ENCODE results near the gene KRT31. TPM values are rescaled to one million over a fixed set of nuclear protein-coding genes. Genes with fewer than 3 reads are reported as not detected.

KRT31 gene
- total and polyA plus RNA-seq, 2 of the 4 experiments (the other 2 are of a cell fraction), result 0.05 TPM; not detected in 1

DNA sequence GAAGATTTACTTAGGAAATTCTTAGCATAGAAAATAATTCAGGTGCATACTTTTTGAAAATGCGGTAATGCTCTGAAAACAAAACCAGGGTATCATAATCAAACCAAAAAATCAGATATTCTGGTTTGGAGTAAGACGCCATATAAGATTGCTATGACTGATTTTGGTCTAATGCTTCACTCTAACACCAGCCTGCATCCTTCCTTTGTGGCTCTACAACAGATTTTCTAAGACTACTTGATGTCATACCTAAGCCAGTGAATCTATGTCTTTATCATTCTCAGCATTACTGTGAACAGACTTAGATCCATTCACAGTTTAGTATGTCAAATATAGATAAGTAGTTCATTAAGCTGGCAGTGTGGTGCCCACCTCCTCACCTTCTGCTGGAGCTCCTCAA lies 28.4 kb downstream of the KRT31 start:
- in situ Hi-C loops (cut with MboI; ENCODE audit: low sequenced_read_pairs) (no loop called here), intact Hi-C loops (cut with micrococcal nuclease) (no loop called here), dilution Hi-C loops (cut with HindIII; ENCODE audit: low sequenced_read_pairs, unreplicated experiment) (no loop called here)
- CTCF ChIA-PET, result no interaction called here
- Histone ChIP-seq H2AK9ac (replicated peaks; ENCODE audit: low read depth, low read length, poor library complexity) (no peak overlapping the region), H4K8ac (ENCODE audit: low read depth in 2 of 2, low read length in 2 of 2) (no peak overlapping the region), H3K18ac (ENCODE audit: low read depth, low read length) (no peak overlapping the region), H3K27ac (ENCODE audit: insufficient read depth, low read length) (no peak overlapping the region), H3K9me3 (ENCODE audit: control insufficient read depth, insufficient read depth, low read length) (0 out of 2 replicates have a peak, but pooled peaks cover under 1% of the 10 kb centered on the region), H3K4me3 (ENCODE audit: insufficient read depth, low read depth, low read length) (no peak overlapping the region), H3K4me2 (ENCODE audit: low read depth, low read length) (no peak overlapping the region), H3K79me1 (ENCODE audit: low read depth in 1 of 2, low read length in 2 of 2) (no peaks in the 10 kb centered on the region), H4K5ac (ENCODE audit: low read depth, low read length) (no peak overlapping the region), H3K23ac (ENCODE audit: low read depth, low read length) (no peak overlapping the region), H3K27me3 (ENCODE audit: control insufficient read depth, insufficient read depth, low read length) (no peaks in the 10 kb centered on the region), H4K20me1 (ENCODE audit: insufficient read depth, low read length) (no peaks in the 10 kb centered on the region), H3K14ac (replicated peaks; ENCODE audit: low read depth, low read length) (no peak overlapping the region), H2AK5ac (ENCODE audit: low read depth, low read length) (no peak overlapping the region), H3K36me3 (ENCODE audit: control insufficient read depth, insufficient read depth, low read length) (no peaks in the 10 kb centered on the region), H2BK15ac (ENCODE audit: low read depth, low read length) (no peak overlapping the region), H3K9me1 (ENCODE audit: insufficient read depth, low read length) (no peaks in the 10 kb centered on the region), H3K56ac (ENCODE audit: extremely low read depth, insufficient read depth, low read length) (no peak overlapping the region), H2BK20ac (ENCODE audit: low read depth, low read length) (no peak overlapping the region), H2BK120ac (ENCODE audit: low read depth, low read length) (no peak overlapping the region), H3K9ac (ENCODE audit: low read depth, low read length) (no peak overlapping the region), H2AFZ (replicated peaks; ENCODE audit: low read length, poor library complexity) (no peak overlapping the region), H3K4ac (ENCODE audit: low read depth, low read length) (no peak overlapping the region), H2BK5ac (ENCODE audit: low read depth, low read length, poor library complexity, severe bottlenecking) (no peak overlapping the region), H3K4me1 (ENCODE audit: control insufficient read depth, insufficient read depth, low read length) (peaks cover 8% of the 10 kb centered on the region; the same call in 1 of the 2 replicates), H4K91ac (ENCODE audit: insufficient read depth, low read depth, low read length) (no peak overlapping the region)
- WGBS, 2 experiments (ENCODE audit: extremely low coverage in 2 of 2, insufficient read length in 1 of 2), result no CpG with 5 or more reads among the region's 2 CpGs
- DNase-seq (no peak), ATAC-seq (ENCODE audit: low read depth) (no peak)
- TF ChIP-seq CHD1 (IDR thresholded peaks at IDR 0.05; ENCODE audit: low read depth, low read length) (no peak), MAFK (IDR thresholded peaks at IDR 0.05; ENCODE audit: low read depth, low read length) (no peak), MXI1 (IDR thresholded peaks at IDR 0.05; ENCODE audit: borderline replicate concordance, low read depth, low read length) (no peak), CEBPB (IDR thresholded peaks at IDR 0.05; ENCODE audit: low read depth, low read length) (no peak), POLR2A (IDR thresholded peaks at IDR 0.05; ENCODE audit: low read depth, low read length) (no peak), RCOR1 (IDR thresholded peaks at IDR 0.05; ENCODE audit: insufficient replicate concordance, low read length) (no peak), BHLHE40 (IDR thresholded peaks at IDR 0.05; ENCODE audit: low read depth, low read length) (no peak), NFE2L2 (IDR thresholded peaks at IDR 0.05; ENCODE audit: low read depth, low read length) (no peak), MAZ (IDR thresholded peaks at IDR 0.05; ENCODE audit: borderline replicate concordance, low read depth, low read length) (no peak), RAD21 (IDR thresholded peaks at IDR 0.05; ENCODE audit: low read length) (no peak), FOS (IDR thresholded peaks at IDR 0.05; ENCODE audit: low read depth, low read length) (no peak), SMC3 (IDR thresholded peaks at IDR 0.05; ENCODE audit: low read depth, low read length) (no peak), RFX5 (IDR thresholded peaks at IDR 0.05; ENCODE audit: low read depth, low read length) (no peak)
- TF ChIP-seq, protein P1, sequence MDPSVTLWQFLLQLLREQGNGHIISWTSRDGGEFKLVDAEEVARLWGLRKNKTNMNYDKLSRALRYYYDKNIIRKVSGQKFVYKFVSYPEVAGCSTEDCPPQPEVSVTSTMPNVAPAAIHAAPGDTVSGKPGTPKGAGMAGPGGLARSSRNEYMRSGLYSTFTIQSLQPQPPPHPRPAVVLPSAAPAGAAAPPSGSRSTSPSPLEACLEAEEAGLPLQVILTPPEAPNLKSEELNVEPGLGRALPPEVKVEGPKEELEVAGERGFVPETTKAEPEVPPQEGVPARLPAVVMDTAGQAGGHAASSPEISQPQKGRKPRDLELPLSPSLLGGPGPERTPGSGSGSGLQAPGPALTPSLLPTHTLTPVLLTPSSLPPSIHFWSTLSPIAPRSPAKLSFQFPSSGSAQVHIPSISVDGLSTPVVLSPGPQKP (IDR thresholded peaks at IDR 0.05; ENCODE audit: borderline replicate concordance, low read depth, low read length), result no peak
- TF ChIP-seq, protein P2, sequence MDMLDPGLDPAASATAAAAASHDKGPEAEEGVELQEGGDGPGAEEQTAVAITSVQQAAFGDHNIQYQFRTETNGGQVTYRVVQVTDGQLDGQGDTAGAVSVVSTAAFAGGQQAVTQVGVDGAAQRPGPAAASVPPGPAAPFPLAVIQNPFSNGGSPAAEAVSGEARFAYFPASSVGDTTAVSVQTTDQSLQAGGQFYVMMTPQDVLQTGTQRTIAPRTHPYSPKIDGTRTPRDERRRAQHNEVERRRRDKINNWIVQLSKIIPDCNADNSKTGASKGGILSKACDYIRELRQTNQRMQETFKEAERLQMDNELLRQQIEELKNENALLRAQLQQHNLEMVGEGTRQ (IDR thresholded peaks at IDR 0.05; ENCODE audit: low read depth, low read length), result no peak
- TF ChIP-seq, protein P3, sequence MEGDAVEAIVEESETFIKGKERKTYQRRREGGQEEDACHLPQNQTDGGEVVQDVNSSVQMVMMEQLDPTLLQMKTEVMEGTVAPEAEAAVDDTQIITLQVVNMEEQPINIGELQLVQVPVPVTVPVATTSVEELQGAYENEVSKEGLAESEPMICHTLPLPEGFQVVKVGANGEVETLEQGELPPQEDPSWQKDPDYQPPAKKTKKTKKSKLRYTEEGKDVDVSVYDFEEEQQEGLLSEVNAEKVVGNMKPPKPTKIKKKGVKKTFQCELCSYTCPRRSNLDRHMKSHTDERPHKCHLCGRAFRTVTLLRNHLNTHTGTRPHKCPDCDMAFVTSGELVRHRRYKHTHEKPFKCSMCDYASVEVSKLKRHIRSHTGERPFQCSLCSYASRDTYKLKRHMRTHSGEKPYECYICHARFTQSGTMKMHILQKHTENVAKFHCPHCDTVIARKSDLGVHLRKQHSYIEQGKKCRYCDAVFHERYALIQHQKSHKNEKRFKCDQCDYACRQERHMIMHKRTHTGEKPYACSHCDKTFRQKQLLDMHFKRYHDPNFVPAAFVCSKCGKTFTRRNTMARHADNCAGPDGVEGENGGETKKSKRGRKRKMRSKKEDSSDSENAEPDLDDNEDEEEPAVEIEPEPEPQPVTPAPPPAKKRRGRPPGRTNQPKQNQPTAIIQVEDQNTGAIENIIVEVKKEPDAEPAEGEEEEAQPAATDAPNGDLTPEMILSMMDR (conservative IDR thresholded peaks at IDR 0.05; ENCODE audit: low read depth, low read length), result no peak
- no TSS peak for BruUV-seq (replicated peaks)
- POLR2A ChIA-PET (ENCODE audit: unreplicated experiment), result no interaction called here
